HG03064 (cell line): ENCODE data around the gene IGF1R.

Source experiments
- ATAC-seq: cut with Tn5 transposase; IDR thresholded peaks from one replicate; pipeline ENCODE4 v1.9.1; 2021; ENCODE audit warnings: low read depth; ENCODE audit not compliant: unreplicated experiment

IGF1R gene

DNA sequence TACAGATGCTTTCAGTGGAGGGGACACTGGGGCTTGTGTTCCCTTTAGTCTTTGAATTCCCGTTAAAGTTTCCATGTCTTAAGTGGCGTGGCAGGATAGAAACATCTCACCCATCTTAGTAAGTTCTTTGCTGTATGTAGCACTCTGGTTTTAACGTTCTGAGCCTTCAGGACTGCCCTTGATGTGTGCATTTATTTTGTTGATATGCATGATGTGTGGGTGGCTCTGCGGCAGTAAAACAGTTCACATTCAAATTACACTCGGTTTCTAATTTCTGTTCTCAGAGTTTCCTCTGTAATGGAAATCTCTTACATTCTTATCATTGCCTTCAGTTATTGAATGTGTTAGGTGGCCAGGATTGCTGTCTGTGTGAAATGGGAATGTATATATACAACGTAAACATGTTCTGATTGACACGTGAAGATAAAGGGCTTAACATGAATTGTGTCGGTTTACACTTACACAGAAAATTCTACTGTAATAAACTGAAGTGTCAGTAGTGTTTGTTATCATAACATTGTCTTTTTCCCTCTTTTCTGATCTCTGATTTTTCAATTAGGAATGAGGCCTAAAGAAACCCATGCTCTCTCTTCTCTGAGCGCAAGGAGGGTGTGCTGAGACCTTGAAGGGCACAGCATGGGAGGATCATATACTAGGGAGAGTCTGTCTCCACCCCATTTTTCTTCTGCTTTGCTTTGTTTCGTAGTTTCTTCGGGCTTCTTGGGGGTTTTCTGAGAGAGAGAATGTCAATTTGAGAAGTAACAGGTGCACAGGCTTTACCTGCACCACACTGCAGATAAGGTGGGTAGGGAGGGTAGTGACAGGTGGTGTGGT, 51.5 kb downstream of the IGF1R start:
- ATAC-seq: no peak

DNA sequence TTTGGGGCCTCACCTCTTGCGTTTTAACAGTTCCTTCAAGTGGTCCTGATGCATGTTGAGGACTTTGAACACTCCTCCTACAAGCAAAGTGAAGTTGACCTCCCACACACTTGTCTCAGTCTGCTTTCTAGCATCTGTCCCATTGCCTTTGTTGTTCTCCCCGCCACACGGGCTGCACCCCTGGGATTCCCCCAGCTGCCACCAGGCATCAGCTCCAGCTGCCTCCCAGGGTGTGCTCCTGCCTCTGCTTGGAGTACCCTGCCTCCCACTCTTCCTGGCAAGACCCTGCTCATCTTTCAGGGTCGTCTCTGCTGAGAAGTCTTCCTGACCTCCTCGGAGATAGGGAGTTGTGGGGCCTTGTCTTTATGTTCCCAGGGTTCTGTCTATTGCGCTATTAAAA, 52.2 kb downstream of the IGF1R start:
- ATAC-seq: no peak

DNA sequence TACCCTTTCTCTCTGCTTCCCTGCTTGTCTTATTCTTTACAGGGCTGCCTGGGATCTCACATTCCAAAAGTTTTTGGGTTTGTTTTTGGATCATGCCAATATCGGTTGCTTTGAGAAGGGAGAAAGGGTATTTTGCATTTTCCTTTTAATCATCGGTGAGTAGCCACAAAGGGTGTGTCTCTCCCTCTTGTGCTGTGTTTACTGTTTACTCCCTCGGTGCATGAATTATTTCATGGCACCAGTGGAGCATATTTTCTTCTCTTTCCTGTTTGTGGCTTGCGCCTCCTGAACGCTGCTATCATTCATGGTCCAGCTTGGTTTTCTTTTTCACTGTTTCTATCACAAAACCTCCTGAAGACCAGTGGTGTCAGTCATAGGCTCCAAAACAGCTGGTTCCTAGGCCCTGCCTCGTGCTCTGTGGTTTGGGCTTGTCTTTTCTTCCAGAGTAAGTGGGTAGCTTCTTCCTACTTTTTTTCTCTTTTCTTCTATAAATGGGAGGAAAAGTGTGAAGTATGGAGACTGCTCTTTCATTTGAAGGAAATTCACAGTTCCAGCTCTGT, 54.9 kb downstream of the IGF1R start:
- ATAC-seq: no peak

DNA sequence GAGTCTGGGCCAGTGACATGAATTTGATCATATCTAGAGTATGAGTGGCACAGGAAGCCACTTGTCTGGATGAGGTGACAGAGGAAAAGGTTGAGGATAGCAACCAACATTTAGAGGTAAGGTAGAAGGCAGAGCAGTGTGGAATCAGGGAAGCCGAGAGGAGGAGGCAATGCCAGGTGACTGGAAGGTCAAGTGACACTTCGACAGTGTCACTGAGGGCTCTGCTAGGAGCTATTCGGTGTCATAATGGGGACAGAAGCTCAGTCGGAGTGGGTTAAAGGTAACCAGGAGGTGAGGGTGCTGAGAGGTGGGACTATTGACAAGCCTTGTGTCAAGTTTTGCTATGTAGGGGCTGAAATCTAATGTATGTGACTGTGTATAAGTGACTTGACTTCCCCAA, 56.7 kb downstream of the IGF1R start:
- no peak for ATAC-seq

DNA sequence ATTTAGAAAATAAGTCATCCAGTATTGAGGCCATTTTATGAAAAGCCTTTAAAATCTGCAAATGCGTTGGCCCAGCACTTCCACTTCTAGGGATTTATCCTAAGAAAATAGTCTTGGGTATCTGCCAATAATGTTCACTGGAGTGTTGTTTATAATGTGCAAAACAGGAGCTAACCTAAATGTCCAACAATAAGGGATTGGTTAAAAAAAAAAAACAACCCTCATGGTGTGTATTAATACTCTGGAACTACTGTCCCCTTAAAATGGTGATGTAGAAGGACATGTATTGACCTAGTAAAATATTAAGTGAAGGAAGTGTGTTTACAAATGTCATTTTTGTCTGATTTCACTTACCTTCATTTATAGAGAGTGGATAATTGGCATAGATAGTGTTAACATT, 58.0 kb downstream of the IGF1R start:
- no peak for ATAC-seq

DNA sequence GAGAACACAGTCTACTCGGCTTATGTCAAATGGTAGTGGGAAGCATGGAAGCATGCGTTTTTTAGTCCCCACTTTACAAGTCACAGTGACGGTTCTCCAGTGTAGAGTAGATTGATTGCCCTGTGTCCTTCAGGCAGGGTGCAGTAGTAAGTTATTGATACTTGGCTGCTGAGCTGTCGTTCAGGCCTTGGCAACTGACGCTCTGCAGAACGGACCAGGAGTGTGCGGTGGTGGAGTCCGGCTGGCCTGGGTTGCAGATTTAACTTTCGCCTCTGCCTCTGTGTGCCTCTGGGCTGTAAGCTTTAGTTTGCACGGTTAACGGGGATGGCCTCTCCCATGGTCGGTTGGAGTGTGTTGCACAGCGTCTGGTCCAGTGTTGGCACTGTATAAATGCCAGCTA, 58.6 kb downstream of the IGF1R start:
- no peak for ATAC-seq

DNA sequence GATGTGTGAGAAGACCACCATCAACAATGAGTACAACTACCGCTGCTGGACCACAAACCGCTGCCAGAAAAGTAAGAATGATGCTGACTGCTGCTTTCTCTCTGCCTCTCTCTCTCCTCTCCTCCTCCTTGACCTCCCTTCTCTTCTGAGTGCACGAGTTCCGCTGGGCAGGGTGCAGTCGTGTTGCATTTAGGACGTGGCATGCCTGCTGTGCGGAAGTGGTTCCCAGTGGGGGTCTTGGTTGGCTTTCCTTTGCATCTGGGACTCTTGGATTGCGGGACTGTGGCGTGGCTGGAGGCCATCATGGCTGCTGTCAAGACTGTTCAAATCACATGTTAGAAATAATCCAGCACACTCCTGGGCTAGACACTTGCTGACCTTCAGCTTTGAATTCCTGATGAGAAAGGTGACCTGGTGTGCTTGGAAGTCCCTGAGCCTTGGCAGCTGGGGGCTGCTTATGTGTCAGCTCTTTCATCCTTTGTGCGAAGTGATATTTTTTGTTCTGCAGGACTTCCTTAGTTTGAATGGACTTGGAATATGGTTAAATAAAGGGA, 59.8 kb downstream of the IGF1R start:
- no peak for ATAC-seq

DNA sequence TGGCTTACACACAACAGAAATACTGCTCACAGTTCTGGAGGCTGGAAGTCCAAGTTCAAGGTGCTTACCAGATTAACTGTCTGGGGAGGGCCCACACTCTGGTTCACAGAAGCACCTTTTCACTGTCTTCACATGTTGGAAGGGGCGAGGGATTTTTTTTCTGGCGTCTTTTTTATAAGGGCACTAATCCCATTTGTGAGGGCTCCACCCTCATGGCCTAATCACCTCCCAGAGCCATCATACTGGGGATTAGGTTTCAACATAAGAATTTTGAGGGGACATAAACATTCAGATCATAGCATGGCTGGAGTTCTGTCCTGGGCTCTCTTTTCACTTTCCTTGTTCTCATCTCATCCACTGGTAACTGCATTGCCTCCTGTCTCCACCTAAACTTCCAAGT, 63.5 kb downstream of the IGF1R start:
- ATAC-seq: no peak

DNA sequence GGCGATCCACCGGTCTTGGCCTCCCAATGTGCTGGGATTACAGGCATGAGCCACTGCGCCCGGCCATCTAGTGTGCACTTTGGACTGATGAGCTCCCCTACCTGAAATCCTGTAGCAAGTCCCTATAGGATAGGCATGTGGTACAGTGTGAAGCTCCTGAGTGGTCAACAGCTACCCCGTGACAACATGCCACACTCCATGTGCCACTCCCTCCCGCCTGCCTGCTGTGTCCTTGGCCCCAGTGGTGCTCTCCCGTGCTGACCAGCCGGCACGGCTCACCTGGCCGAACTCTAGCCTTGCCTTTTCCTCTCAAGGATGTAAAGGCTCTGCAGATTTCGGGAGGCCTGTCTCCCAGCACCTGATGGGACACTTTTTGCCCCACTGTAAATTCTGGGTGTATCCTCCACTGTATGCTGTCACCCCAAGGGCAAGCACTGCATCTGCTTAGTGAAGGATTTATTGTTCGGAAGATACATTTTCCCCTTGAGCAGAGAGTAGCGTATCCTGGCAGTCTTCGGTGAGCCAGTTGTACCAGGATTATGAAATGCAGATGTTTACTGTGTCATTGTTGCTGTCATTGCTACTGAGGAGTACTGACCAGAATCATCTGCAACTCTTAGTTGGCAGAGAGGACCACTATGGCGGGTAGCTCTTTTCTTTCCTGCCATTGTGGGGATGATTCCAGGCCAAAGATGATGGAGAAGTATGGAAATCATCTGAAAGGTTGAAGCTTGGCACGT, 64.7 kb downstream of the IGF1R start:
- no peak for ATAC-seq

DNA sequence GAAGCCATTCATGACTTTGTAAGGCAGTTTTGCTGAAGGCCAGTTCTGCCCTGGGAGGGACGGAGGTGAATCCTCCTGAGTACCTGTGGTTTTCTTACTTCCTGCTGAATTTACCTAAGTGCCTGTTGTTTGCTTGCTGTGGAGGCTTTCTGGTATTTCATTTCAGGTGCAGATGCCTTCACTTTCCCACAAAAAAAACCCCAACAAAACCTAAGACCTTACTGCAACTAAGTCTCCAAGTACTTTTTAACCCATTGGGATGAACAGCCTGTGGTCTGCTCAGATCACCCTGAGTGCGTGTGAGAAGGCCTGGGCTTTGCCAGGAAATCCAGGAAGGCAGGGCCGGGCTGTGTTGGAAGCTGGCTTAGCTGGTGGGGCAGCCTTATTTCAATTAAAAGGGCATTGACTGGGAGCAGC, 65.3 kb downstream of the IGF1R start:
- ATAC-seq: no peak

DNA sequence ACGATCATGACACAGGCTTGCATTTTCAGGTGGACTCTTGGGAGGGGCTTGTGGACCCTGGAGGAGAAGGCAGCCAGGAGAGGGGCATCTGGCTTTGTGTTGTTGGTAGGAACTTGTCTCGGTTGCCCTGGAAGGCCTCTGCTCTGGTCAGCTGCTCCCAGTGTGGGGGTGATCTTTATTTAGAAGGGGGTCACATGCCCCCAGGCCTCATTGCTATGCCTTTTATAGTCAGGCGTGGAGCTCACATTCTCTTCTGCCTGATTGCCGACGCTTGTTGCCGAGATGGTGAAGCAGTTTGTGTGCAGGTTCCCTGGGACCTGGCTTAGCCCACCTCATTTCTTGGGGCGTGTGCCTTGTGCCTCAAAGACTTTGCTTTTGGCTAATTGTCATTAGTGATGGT, 66.6 kb downstream of the IGF1R start:
- ATAC-seq: no peak

DNA sequence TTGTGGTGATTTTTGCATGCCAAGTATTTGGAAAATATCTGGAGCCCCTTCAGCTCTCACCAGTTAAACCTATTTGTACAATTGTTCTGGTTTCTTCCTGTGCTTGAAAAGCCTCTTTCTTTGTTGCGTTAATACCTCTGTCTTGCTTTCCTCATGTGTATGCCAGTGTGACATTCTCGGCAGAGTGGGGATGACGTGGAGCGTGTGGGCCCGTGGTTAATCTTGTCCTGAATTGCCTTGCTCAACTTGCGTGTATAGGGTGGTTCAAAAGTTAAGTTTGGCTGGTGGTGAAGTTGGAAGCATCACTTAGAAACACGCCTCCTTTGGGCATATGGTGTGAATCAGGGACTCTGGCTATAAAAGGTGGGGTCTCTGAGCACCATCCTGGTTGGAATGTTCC, 67.1 kb downstream of the IGF1R start:
- no peak for ATAC-seq

DNA sequence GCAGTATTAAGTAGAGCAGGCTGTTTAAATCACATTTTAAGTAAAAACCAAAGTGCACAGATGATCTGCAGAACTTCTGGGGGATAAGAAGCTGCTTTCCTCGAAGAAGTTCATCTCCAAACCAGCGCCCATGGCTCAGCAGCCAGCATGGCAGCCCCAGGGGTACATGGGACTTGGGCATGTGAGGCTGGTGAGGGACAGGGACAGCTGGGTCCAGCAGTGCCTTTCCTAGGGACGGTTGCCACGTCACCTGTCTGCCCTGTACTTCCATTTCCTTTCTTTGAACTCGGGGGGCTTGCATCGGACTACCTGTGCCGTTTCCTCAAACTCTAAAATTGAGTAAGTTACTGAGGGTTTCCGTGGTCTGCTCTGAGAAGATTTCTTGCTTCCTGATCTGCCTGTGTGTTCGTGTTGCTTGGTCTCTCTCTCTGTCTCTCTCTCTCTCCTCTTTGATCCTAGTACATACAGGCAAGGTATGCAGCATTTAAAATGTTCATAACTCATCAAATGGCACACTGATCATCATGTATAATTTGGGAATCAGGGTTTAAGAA, 67.6 kb downstream of the IGF1R start:
- ATAC-seq: no peak

DNA sequence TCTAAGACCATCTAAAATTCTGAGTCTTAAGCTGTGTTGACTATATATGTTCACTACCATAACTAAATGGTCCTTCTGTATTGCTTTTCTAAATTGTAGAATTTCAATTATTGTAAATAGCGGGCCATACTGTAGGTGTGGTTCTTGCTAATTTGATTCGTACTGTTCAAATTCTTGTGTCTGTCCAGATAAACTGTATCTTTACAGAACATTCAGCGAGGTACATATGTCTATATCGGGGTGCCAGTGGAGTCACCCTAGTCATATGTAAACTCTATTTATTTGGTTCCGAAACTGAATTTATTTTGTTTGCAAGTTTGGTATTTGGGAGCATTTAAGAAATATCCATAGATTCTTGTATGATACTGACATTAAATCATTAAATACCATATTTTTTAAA, 69.0 kb downstream of the IGF1R start:
- no peak for ATAC-seq

DNA sequence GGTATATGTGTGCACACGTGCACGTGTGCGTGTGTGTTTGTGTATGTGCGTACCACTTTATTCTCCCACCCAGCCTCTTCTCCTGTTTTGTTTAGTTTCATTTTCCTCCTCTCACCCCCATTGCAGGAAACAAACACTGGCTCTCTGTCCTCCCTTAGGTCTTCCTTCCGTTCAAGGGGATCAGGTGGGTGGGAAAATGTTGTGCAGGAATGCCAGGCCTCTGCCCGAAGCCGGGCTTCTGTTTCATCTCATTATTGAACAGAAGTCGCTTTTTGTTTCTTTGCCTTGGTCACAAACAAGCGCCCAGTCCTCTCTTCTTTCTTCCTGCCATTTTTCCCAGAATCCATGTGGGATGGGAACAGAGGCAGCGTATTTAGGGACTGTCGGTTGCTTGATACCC, 69.6 kb downstream of the IGF1R start:
- ATAC-seq: no peak

DNA sequence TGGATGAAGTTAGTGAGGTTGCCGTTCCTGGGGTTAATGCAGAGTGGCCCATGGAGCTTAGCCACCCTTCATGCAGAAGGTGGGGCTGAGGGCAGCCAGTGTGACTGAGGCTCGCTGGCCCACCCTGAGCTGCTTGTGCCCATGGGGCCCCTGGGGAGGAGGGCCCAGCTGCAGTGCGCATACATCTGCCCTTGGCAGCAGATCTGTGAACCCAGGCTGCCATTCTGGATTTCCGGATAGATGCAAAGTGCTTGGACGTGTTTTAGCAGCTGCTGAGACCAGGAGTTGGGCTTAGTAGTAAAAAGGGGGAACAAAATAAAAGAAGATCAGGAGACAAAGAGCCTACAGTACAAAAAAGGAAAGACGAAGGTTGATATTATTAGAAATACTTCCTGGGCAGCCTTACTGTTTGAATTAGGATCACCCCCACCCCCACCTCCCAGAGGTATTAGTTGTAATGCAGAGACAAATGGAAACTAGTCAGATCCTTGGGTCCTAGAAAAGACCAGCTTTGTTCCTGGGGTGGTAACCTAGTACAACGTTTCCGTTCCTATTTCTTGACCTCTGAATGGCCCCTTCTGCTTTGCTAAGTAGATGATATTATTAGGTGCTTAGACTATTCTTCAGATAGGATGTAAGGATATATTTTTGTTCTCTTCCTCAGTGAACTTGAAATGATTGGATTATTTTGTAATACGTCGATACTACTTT, 70.2 kb downstream of the IGF1R start:
- ATAC-seq: no peak

DNA sequence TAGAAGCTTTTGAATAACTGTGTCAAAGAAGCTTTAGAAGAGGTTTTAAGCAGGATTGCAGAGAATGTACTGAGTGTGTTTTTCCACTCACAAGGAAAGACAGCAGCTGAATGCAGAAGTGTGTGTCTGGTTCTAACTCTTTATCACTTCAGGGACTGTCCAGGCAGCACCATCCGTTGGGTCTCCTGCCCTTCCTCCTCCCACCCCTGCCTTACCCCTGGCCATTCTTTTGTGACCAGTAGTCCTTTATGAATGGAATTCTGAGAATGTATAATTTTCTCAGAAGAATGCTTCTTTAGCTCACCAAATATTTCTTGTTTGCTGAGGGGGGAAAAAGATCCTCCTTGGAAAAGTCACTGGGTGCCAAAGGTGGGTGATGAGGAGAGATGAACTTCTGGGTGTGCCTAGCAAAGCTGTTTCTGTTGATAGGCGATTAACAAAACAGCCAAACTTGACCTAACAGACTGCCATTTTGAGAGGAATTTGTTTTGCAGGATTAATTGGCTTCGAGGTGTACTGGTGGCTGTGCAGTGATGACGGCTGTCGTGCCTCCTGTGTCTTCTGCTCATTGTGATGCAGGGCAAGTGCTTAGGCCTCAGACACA, 70.9 kb downstream of the IGF1R start:
- no peak for ATAC-seq

DNA sequence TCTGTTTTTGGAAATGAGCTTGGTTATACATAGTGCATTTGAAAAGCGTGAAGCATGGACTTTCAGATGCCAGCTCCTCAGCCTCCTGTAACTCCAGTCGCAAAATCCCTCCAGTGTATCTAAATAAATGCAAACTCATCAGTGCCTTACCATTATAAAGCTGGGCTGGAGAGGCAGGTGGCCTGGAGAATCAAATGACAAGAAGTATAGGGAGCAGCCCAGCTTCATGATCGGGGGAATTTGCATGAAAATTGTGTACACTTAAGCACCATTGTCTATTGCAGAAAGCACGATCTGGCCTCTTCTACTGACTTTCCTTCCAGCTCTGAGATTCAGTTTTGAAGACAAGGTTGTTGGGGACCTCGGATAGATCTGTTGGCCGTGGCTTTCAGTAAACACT, 71.7 kb downstream of the IGF1R start:
- ATAC-seq: no peak

DNA sequence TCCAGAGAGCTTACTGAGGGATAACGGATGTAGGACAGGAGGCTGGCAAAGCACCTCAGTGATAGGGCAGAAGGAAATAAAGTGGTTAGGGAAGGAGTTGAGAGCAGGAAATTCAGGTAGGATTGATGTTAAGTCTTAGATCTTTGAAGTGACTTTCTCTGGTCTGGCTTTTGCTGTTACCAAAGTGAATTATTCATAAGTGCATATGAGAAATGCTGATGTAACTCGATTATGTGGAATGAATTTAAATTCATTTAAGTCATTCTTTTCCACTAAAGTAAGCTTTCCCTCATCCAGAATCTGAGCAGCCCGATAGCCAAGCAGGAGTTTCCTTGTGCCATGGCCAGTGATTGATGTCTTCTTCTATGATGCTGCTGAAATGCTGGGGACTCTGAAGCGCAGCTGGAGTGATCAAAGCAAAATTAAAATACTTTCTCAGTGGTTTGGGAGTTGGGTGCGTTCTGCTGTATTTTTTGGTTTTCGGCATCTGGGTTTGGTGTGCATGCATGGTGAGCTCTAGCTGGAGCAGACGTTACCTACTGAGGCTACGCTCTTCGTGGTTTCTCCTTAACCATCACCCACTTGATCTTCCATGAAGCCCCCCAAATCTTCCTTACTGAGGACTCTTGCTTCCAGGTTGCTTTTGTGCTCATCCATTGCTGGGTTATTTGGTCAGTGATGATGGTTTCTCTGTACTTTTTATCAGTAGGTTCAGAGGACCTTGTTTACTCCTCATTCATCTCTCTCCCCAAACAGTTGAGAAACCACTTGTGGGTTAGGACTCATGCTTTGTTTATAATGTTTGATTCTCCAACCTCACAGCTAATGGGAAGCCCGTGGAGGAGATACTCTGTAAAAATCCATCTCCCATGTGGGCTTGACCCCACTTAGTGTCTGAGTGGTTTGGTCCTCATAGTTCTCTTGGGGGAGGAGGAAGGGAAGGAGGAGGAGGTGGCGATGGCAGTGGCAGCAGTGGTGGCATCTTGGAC, 72.5 kb downstream of the IGF1R start:
- ATAC-seq: no peak
